PC-3 (cell line): Measurements from ENCODE around the gene AKR1C1.
"Not testable (repeated sequence)": the region's sequence is repeated elsewhere in the genome, so short reads cannot be mapped to it uniquely, and the experiment has no call there.

Experiments used
- CTCF ChIP-seq: fragments of 300-600 bp; sonication (generic); conservative IDR thresholded peaks from 2 replicates; pipeline ENCODE4 v1.5.1; 2017; ENCODE audit warnings: antibody characterized with exemption, low read depth, mild to moderate bottlenecking, low read length
- EZH2 ChIP-seq: fragments of 300-600 bp; sonication (generic); IDR thresholded peaks from one replicate; pipeline ENCODE4 v1.6.1; 2017; ENCODE audit warnings: antibody characterized with exemption, mild to moderate bottlenecking, low read length; ENCODE audit not compliant: unreplicated experiment
- EZH2phosphoT487 ChIP-seq: fragments of 300-600 bp; sonication (generic); IDR thresholded peaks from 2 replicates; pipeline ENCODE4 v1.6.1; 2018; ENCODE audit warnings: mild to moderate bottlenecking, antibody characterized with exemption, low read length, borderline replicate concordance

GRCh38 chr10:5021624-5022290 is 58.5 kb downstream of the AKR1C1 start:
- not testable (repeated sequence) for TF ChIP-seq EZH2phosphoT487, CTCF, EZH2
